GM20431 (cell line): ENCODE results near the gene C1orf21.

Source experiments
- in situ Hi-C: fragments of 300-500 bp; cut with MseI, MboI; formaldehyde crosslinking; loops from one replicate; pipeline ENCODE4 v1.15.0; 2020; ENCODE audit warnings: low sequenced_read_pairs; ENCODE audit not compliant: unreplicated experiment

C1orf21 gene

DNA sequence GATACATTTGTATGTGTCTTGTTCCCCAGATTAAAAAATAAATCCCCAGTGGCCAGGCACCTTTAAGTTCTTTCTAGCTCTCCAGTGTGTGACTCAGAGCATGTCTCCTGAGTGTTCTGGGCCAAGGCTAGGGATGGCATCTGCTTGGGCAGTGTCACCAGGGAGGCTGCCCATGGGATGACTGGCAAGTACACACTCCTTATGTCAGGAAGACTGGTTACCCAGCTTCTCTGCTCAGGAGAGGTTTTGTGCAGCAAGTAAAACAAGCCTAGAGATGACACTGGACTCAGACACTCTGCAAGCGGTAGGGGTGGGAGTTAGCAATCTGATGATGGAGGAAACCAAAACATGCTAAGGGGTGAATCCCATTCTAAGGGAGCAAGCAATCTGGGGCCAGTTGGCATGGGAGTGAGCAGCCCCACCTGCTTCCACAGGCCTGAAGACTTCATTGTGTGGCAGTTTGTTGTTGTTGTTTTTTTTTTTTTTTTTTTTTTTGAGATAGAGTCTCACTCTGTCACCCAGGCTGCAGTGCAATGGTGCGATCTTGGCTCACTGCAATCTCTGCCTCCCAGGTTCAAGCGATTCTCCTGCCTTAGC is 230.7 kb downstream of the C1orf21 start:
- in situ Hi-C loops: no loop called here

DNA sequence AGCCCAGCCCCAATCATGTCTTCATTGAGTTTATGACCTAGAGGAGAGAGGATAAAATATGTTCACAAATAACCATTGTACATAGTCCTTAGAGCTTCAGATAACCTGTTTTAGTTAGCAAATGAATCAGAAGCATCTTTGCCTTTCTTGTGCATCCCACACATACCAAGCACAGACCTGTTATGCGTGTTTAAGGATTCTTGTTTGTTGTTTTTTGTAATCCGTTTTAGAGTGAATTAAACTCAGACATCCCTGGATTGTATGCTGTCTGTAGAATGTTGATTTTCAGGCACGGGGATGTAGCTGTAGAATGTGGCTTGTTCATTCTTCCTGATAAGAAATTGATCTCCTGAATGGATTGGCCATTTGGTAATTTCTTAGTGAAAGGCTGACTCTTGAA is 232.0 kb downstream of the C1orf21 start:
- in situ Hi-C loops: no loop called here

GRCh38 chr1:184620469-184620868 is 233.6 kb downstream of the C1orf21 start:
- in situ Hi-C loops: no loop called here

DNA sequence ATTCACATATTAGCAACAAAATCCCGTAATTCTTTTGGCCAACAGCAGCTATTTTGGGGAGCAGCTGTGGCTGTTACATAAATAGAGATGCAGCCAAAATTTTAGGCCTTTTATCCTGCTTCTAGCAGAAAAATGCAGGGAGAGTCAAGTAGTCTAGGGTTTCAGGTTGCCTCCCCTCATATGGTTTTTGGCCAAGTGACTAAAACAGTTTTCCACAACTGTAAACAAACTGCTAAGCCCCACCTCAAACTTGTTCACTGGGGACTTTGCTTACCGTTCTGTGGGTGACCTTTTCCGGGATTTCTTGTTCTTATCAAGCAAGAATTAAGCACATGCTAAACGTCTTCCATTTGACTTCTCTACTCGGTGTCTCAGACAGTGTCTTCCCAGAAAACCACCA is 234.4 kb downstream of the C1orf21 start:
- in situ Hi-C loops: no loop called here

DNA sequence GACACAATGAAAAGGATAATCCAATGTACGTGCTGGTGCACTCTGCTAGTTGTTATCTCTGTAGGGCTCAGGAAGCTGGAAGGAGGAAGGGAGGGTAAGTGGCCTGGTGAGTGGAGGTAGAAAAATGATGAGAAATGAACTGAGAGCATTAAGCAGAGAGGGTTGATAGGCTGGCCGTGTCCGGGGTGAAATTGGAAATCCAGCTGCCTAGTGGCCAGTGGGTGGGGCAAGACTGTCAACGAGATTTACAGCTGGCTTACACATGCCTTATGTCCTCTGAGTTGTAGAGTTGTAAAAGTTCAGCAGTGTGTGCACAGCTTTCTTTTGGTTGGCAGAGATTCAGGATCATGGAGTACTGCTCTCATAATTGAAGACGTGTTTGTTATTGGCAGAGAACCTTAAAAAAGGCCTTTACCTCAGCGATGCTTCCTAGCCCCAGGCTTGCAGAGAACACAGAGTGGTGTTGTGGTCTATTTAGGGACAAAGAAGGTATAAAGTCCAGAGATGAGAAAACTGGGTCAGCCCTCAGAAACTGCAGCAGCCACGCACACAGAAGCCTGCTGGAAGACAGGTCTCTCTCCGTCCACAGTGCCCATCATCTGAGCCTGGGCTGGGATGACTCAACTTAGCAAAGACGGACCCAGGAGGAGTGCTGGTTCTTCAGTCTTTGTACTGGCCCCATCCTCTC is 235.5 kb downstream of the C1orf21 start:
- in situ Hi-C loops: no loop called here

GRCh38 chr1:184623404-184623803 is 236.6 kb downstream of the C1orf21 start:
- in situ Hi-C loops: no loop called here

DNA sequence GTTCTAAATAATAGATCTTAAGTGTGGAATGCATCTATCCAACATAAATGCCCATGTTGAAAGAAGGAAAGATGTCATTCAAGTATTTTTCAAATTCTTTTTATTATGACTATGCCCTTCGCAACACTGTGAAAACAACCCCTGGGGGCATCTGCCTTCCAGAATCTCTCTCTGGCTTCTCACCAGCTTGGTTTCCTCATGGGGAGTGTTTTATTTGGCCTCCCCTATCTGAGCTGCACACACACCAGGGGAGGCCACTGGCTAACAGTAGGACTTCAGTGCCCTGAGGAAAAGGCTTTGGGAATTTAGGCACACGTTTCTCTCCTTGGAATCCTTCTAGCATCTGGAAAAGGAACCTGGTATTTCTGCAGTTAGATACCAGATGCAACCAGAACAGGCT is 237.2 kb downstream of the C1orf21 start:
- in situ Hi-C loops: no loop called here

DNA sequence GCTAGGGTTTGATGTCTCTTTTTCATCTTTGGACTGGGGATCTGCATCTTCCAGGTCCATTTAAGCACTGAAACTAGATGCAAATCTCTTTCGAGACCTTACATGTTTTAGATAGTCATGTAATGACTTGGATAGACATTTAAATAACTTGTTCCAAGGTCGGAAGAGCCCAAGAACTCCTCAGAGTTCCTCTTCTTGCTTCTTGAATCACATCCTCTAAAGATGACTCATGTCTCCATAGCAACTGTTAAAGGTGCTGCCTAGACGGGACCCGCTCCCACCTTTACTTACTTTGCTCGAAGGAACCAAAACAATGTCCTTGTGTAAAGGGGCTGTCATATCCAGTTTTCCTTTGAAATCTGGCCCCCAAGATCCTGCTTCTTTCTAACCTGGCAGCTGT is 237.8 kb downstream of the C1orf21 start:
- in situ Hi-C loops: no loop called here

DNA sequence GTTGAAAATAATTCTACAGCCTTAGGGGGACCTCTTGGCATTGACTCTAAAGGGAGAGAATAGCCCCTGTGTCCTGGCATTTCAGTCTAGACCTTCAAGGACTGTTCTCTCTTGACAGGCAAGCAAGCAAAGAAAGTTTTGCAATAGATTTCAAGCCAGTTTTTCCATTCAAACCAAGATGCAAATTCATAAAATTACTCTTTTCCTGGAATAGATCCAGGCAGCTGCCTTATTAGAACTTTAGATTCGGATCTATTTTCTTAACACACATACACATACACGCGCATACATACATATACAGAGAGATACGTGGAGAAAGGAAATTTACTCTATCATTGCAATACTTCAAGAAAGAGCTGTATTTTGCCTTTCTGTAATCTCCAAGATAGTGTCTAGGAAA is 238.4 kb downstream of the C1orf21 start:
- in situ Hi-C loops: no loop called here

DNA sequence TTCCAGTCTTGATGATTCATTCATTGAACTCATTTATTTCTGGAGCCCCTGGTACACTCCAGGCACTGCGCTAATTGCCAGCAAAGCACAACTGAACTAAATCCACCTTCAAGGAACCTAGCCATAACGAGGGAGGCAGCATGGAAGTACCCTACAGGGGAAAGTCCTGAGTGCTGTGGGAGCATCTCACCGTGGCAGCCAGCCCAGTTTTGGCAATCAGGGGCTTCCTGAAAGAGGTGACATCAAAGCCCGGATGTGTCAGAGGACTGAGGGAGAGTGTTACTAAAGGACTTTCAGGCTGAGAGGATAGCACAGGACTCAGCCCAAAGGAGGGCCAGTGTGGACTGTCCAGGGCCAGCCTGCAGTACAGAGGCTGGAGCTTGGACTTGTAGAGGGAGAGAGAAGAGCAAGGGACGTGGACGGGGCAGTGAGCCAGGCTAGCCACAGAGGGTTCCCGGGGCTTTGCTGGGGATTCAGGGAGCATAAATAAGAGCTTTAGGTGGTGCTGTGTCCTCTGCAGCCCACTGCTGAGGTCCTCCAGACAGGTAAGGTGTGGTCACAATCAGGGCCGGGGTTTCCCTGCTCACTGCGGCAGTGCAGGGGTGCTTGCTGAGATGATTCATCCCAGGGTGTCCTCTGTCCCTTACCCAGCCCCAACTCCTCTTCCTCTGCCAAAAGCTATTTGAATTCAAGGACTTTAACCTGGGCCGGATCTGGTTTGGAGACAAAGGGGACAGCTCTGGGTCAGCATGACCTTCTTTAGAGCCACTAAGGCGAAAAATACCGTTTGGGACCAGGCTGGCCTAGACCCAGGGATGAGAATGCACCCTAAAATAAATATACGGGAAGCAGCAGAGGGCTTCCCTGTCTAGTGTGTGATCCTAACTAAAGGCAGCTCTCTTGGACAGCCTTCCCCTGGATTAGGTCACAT is 239.5 kb downstream of the C1orf21 start:
- in situ Hi-C loops: no loop called here

- in situ Hi-C loops: no loop called here
Observed at GRCh38 chr1:184627007-184627341, 240.1 kb downstream of the C1orf21 start.

DNA sequence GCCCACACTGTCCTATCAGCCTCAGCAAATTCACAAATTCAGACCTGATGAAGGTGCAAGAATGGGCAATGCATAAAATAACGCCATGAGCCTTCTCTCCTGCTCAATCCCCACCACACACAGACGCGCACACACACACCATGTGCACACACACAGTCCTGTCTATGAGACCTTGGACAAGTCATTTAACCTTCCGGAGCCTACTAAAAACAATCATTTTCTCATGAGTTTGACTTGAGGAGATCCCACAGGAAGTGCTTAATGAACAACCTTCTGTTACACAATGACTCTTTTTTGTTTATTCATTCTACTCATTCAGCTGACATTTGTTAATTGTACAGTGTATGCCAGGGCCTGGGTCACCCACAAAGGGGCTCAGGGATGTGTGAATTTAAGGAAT is 242.4 kb downstream of the C1orf21 start:
- in situ Hi-C loops: no loop called here

- in situ Hi-C loops: no loop called here
Observed at GRCh38 chr1:184630679-184631060, 243.8 kb downstream of the C1orf21 start.

DNA sequence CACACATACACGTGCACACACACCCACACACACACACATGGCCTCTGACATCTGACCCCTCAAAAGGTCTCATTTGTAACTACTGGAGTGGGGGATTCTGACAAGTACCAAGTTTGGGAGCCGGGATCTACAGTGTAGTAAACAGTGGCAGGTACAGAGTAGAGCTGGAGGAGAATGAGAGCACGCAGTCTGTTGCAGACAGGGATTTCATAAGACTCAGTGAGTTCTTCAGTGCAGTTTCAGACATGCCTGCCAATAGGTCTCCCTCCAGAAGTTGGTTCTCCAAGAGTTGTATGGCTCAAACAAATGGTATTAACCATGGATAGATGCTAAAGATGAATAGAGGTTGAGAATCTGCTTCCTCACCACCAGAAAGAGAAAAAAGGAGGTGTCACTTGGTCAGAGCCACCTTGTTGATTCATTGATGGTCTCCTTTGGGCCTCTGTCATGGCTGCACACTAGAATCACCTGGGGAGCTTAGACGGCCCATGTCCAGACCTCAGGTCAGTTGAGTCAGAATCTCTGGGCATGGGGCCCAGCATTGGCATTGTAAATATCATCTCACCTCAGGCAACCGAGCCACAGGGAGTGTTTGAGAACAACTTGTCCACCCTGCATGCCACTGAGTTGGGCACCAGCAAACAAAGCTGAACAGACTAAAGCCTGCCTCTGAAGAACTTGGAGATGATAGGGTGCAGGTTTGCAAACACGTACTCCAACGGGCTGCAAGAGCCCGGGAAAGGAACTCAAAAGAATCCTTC is 245.8 kb downstream of the C1orf21 start:
- in situ Hi-C loops: no loop called here

DNA sequence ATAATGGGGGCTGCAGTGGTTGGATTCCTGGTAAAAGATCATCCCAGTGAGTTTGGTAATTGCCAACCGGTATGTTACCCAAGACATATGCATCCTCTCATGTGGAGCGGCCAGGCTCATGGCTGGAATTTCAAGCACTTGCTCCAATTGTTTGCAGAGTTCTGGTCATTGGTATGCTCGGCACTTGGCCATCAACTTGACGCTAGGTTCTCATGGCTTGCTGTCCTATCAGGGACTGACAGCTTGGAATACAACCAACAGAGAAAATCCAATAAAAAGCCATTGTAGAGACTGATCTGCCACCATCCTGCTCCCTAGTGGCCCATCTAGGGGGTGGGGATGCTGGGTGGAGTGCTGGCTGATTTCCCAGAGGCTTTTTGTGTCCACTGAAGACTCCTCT is 247.0 kb downstream of the C1orf21 start:
- in situ Hi-C loops: no loop called here

DNA sequence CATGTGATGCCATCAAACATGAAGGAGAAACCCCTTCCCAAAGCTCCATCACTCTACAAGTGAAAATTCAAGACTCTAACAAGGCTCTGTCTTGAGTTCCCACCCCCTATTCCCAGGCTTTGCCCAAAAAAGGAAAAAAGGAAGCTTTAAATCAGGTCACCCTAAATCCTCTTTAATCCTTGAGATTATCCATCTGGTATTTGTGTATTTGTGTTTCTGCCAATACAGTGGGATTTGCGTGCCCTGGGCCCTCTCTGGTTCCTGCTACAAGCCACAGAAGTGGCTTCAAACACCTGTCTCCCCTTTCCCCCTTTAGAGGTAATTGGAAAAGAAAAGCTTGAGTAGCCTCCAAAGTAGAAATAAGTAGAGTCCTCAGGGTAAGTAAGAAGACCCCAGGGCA is 247.5 kb downstream of the C1orf21 start:
- in situ Hi-C loops: no loop called here

GRCh38 chr1:184635347-184635979 is 248.6 kb downstream of the C1orf21 start:
- in situ Hi-C loops: no loop called here

GRCh38 chr1:184635980-184636431 is 249.2 kb downstream of the C1orf21 start:
- in situ Hi-C loops: no loop called here

GRCh38 chr1:184637664-184638240 is 250.9 kb downstream of the C1orf21 start:
- in situ Hi-C loops: no loop called here

DNA sequence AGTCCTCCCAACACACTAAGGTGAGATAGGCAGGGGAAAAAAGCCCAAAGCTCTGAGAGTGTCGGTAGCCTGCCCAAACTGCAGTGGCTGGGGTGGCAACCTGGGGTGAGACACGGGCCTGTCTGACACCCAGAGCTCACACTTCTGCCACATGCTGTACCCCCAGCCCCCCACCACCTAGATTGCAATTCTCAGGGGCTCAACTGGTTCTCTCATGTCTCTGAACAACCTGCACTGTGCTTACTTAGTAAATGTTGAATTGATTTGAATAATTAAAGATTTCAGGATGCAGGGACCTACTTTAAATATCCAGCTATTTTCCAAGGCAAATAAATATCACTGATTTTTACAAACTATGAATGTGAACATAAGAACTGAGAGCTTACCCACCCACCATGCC is 252.4 kb downstream of the C1orf21 start:
- in situ Hi-C loops: no loop called here
